H1 (cell line): ENCODE measurements around the gene RSRC2. TPM values are rescaled to one million over a fixed set of nuclear protein-coding genes. Genes with fewer than 3 reads are reported as not detected.
"Not testable (repeated sequence)": the region's sequence is repeated elsewhere in the genome, so short reads cannot be mapped to it uniquely, and the experiment has no call there.

Experiments used
- CTCF ChIA-PET: fragments of 300-600 bp; sonication (Branson Sonifier 250); formaldehyde crosslinking; loops from one replicate; lab custom pipeline; 2021; ENCODE audit not compliant: partially characterized antibody; lab: Charles Lee
- POLR2A ChIA-PET: fragments of 300-600 bp; sonication (Branson Sonifier 250); formaldehyde crosslinking; loops from one replicate; lab custom pipeline; 2021; ENCODE audit warnings: inconsistent platforms; ENCODE audit not compliant: partially characterized antibody; lab: Charles Lee
- DNase-seq, 2 experiments: peaks; one replicate each; pipeline versions ENCODE4 v3.0.0 to v3.0.0-alpha.2; 2010 to 2022; ENCODE audit warnings: low spot score in 2 of 2, low read depth in 1 of 2, mixed read lengths in 1 of 2
- FAIRE-seq: peaks from 2 replicates; lab custom pipeline; 2011; peaks lifted over from hg19 to GRCh38; lab: Jason Lieb, UNC
- H2AFZ ChIP-seq: 2 replicates; pipeline ENCODE4 v1.8.1; 2012; ENCODE audit warnings: low read length, inconsistent platforms
- H2AK5ac ChIP-seq: 2 replicates; pipeline ENCODE4 v1.6.1; 2013; ENCODE audit warnings: low read depth, low read length
- H2BK120ac ChIP-seq: replicated peaks from 2 replicates; pipeline ENCODE3; 2013; ENCODE audit warnings: low read depth, low read length, inconsistent platforms
- H2BK12ac ChIP-seq: 2 replicates; pipeline ENCODE4 v1.6.1; 2013; ENCODE audit warnings: low read depth, low read length
- H2BK15ac ChIP-seq: 2 replicates; pipeline ENCODE4 v1.6.1; 2013; ENCODE audit warnings: low read length
- H2BK20ac ChIP-seq: 2 replicates; pipeline ENCODE4 v1.6.1; 2013; ENCODE audit warnings: low read length
- H2BK5ac ChIP-seq: 2 replicates; pipeline ENCODE4 v1.6.1; 2013; ENCODE audit warnings: low read depth, low read length
- H3K14ac ChIP-seq: 2 replicates; pipeline ENCODE4 v1.6.1; 2013; ENCODE audit warnings: inconsistent platforms; ENCODE audit not compliant: insufficient read length
- H3K18ac ChIP-seq: 2 replicates; pipeline ENCODE4 v1.6.1; 2013; ENCODE audit warnings: low read length; ENCODE audit errors: extremely low read depth
- H3K23ac ChIP-seq: 2 replicates; pipeline ENCODE4 v1.6.1; 2013; ENCODE audit warnings: inconsistent platforms; ENCODE audit not compliant: insufficient read length
- H3K23me2 ChIP-seq: 2 replicates; pipeline ENCODE4 v1.6.1; 2013; ENCODE audit warnings: low read depth, low read length
- H3K27ac ChIP-seq: 2 replicates; pipeline ENCODE4 v1.6.1; 2011; ENCODE audit warnings: low read depth, low read length, inconsistent platforms
- H3K27me3 ChIP-seq, 4 experiments: replicated peaks in 1 of 4; 1 replicate in 1 of 4; 2 replicates in 3 of 4; pipeline versions ENCODE4 v1.6.1 to v1.8.1; 2011 to 2013; ENCODE audit warnings: low read length in 3 of 4, mild to moderate bottlenecking in 3 of 4, inconsistent platforms in 2 of 4, mixed read lengths in 2 of 4, moderate library complexity in 1 of 4; ENCODE audit not compliant: control insufficient read depth in 3 of 4, insufficient read depth in 3 of 4; ENCODE audit errors: extremely low read depth in 1 of 4
- H3K36me3 ChIP-seq, 4 experiments: 2 replicates each; pipeline versions ENCODE4 v1.6.1 to v1.8.1; 2011 to 2013; ENCODE audit warnings: mild to moderate bottlenecking in 4 of 4, low read length in 3 of 4, moderate library complexity in 2 of 4, control low read depth in 1 of 4, inconsistent platforms in 1 of 4; ENCODE audit not compliant: insufficient read depth in 4 of 4, control insufficient read depth in 2 of 4
- H3K4ac ChIP-seq: replicated peaks from 2 replicates; pipeline ENCODE3; 2013; ENCODE audit warnings: low read length, low read depth, mixed read lengths, inconsistent platforms; ENCODE audit not compliant: insufficient read length
- H3K4me1 ChIP-seq, 4 experiments: replicated peaks in 1 of 4; 1 replicate in 1 of 4; 2 replicates in 3 of 4; pipeline versions ENCODE4 v1.6.1 to v1.8.1; 2011 to 2013; ENCODE audit warnings: low read length in 3 of 4, inconsistent platforms in 2 of 4, mixed read lengths in 1 of 4; ENCODE audit not compliant: insufficient read depth in 4 of 4, control insufficient read depth in 3 of 4
- H3K4me2 ChIP-seq, 2 experiments: 2 replicates each; pipeline versions ENCODE4 v1.6.1 to v1.8.1; 2011 to 2013; ENCODE audit warnings: low read depth in 2 of 2, low read length in 2 of 2, control low read depth in 1 of 2, inconsistent platforms in 1 of 2, mild to moderate bottlenecking in 1 of 2; ENCODE audit not compliant: insufficient read depth in 1 of 2
- H3K4me3 ChIP-seq, 4 experiments: fragments of 200-600, 300-600 bp in 1 of 4; sonication (generic), shearing (Covaris generic), sonication (Bioruptor Twin) in 1 of 4; 2 replicates each; pipeline versions ENCODE4 v1.5.1 to v1.8.1; 2011 to 2016; ENCODE audit warnings: low read length in 4 of 4, low read depth in 3 of 4, control low read depth in 2 of 4, inconsistent platforms in 2 of 4, mild to moderate bottlenecking in 2 of 4, mixed read lengths in 1 of 4, moderate library complexity in 1 of 4; ENCODE audit not compliant: insufficient read depth in 2 of 4; ENCODE audit errors: extremely low read depth in 1 of 4
- H3K56ac ChIP-seq: replicated peaks from 2 replicates; pipeline ENCODE3; 2013; ENCODE audit warnings: low read depth, mild to moderate bottlenecking, mixed read lengths, low read length, inconsistent platforms; ENCODE audit not compliant: insufficient read length
- H3K79me1 ChIP-seq: 2 replicates; pipeline ENCODE4 v1.6.1; 2013; ENCODE audit warnings: low read depth, low read length, control low read depth
- H3K79me2 ChIP-seq, 2 experiments: 2 replicates each; pipeline versions ENCODE4 v1.6.1 to v1.8.1; 2012 to 2013; ENCODE audit warnings: low read length in 2 of 2, mild to moderate bottlenecking in 2 of 2, inconsistent platforms in 1 of 2; ENCODE audit not compliant: insufficient read depth in 2 of 2, control insufficient read depth in 1 of 2
- H3K9ac ChIP-seq, 4 experiments: replicated peaks in 1 of 4; 1 replicate in 1 of 4; 2 replicates in 3 of 4; pipeline versions ENCODE4 v1.6.1 to v1.8.1; 2011 to 2013; ENCODE audit warnings: low read depth in 3 of 4, low read length in 3 of 4, control low read depth in 2 of 4, mild to moderate bottlenecking in 2 of 4, moderate library complexity in 2 of 4, inconsistent platforms in 1 of 4; ENCODE audit errors: extremely low read depth in 1 of 4
- H3K9me3 ChIP-seq, 2 experiments: 2 replicates each; pipeline versions ENCODE4 v1.6.1 to v1.8.1; 2012 to 2013; ENCODE audit warnings: mild to moderate bottlenecking in 2 of 2, moderate library complexity in 2 of 2, control low read depth in 1 of 2, inconsistent platforms in 1 of 2, low read depth in 1 of 2, low read length in 1 of 2, mixed read lengths in 1 of 2; ENCODE audit not compliant: insufficient read depth in 2 of 2
- H4K20me1 ChIP-seq, 2 experiments: replicated peaks in 1 of 2; 2 replicates each; pipeline versions ENCODE3 to v1.8.1; 2011 to 2013; ENCODE audit warnings: inconsistent platforms in 2 of 2, low read length in 2 of 2, mild to moderate bottlenecking in 1 of 2; ENCODE audit not compliant: insufficient read depth in 2 of 2, control insufficient read depth in 1 of 2
- H4K5ac ChIP-seq: 2 replicates; pipeline ENCODE4 v1.6.1; 2013; ENCODE audit warnings: low read length, low read depth, mixed read lengths, inconsistent platforms; ENCODE audit not compliant: insufficient read length
- H4K8ac ChIP-seq: 2 replicates; pipeline ENCODE4 v1.8.0; 2013; ENCODE audit warnings: mild to moderate bottlenecking, moderate library complexity, low read length, inconsistent platforms; ENCODE audit not compliant: insufficient read depth; ENCODE audit errors: extremely low read depth
- H4K91ac ChIP-seq: replicated peaks from 2 replicates; pipeline ENCODE3; 2013; ENCODE audit warnings: low read length, mixed read lengths, inconsistent platforms; ENCODE audit not compliant: insufficient read length
- WGBS, 2 experiments: shearing (Covaris generic) in 1 of 2; methylation state at CpG; one replicate each; pipeline versions ENCODE4 v1.1.6 to v1.1.7; 2013 to 2015; ENCODE audit warnings: low lambda C conversion rate in 2 of 2, mixed read lengths in 2 of 2, inconsistent platforms in 1 of 2, low coverage in 1 of 2, missing lambda C conversion rate in 1 of 2; ENCODE audit not compliant: insufficient replicate concordance in 2 of 2, insufficient coverage in 1 of 2, insufficient read length in 1 of 2; ENCODE audit errors: extremely low coverage in 1 of 2, missing lambda C conversion rate in 1 of 2; 5-methylcytosine and 5-hydroxymethylcytosine counted together
- polyA plus RNA-seq, 7 experiments: library from polyadenylated mRNA; depleted of rRNA in 3 of 7; stranded (reverse) in 5 of 7; unstranded in 2 of 7; fragments of >200 nt in 5 of 7; fragments of 200-250 nt in 2 of 7; gene quantifications; 1 replicate in 5 of 7; 2 replicates in 1 of 7; 4 replicates in 1 of 7; pipeline versions ENCODE4 v1.2.1 to v1.2.3, GENCODE V29; 2011 to 2013; ENCODE audit warnings: missing spikeins in 2 of 7, mixed read lengths in 2 of 7
- total RNA-seq: library from RNA; stranded (reverse); fragmentation: NEBNext Ultra II Directional; extraction: Animal tissue kit (Norgen Biotek cat#: 25700); gene quantifications from 2 replicates; pipeline ENCODE4 v1.2.1, GENCODE V29; 2021

RSRC2 gene
- total and polyA plus RNA-seq, 2 of the 8 experiments (the other 6 are each of a cell fraction or from before 2014, with no cell fraction given), result 15.9 to 71.4 TPM

GRCh38 chr12:122566816-122567215 lies 40.1 kb upstream of the RSRC2 start:
- not testable (repeated sequence) for H3K79me2 ChIP-seq, H2AK5ac ChIP-seq, H3K9ac ChIP-seq, H3K4me2 ChIP-seq, H2BK15ac ChIP-seq, H3K23ac ChIP-seq, H2BK120ac ChIP-seq, H3K14ac ChIP-seq, H3K9me3 ChIP-seq, H2AFZ ChIP-seq, H2BK20ac ChIP-seq, H4K5ac ChIP-seq, FAIRE-seq, H3K56ac ChIP-seq, H2BK12ac ChIP-seq, H3K27me3 ChIP-seq, H3K79me1 ChIP-seq, H3K4me3 ChIP-seq, H3K23me2 ChIP-seq, H3K4ac ChIP-seq, H2BK5ac ChIP-seq, H3K4me1 ChIP-seq, H3K18ac ChIP-seq, DNase-seq, H3K27ac ChIP-seq, H4K20me1 ChIP-seq, H4K8ac ChIP-seq, H4K91ac ChIP-seq
- WGBS, 2 experiments, result 88% methylated on average over 5 of the region's 5 CpGs; no CpG with 5 or more reads in 1 of the 2 experiments
- ChIA-PET CTCF (interaction anchor here (1.0 kb wide), 1 partner anchor 216 kb away, joined by 3 read pairs; no protein-coding TSS in a partner anchor), POLR2A (interaction anchor here (0.7 to 1.2 kb wide), 3 partner anchors 10 to 118 kb away, joined by 3 to 4 read pairs (median 4); partner anchors contain the start of genes KNTC1 and RSRC2)
- peaks cover 10 to 64% (median 31%) of the 10 kb centered on the region in 4 experiments; a peak in 7 of 8 replicates for H3K36me3 ChIP-seq
